GOT3 (cell line): ENCODE results near the gene NT5C2.
"Not testable (repeated sequence)": the region's sequence is repeated elsewhere in the genome, so short reads cannot be mapped to it uniquely, and the experiment has no call there.

ENCODE experiments used
- DNase-seq: peaks from one replicate; lab custom pipeline; 2025; ENCODE audit warnings: mixed read lengths; lab: John Stamatoyannopoulos, UW

Gene NT5C2

GRCh38 chr10:103157246-103157645, 35.8 kb downstream of the NT5C2 start:
- no peak for DNase-seq

DNA sequence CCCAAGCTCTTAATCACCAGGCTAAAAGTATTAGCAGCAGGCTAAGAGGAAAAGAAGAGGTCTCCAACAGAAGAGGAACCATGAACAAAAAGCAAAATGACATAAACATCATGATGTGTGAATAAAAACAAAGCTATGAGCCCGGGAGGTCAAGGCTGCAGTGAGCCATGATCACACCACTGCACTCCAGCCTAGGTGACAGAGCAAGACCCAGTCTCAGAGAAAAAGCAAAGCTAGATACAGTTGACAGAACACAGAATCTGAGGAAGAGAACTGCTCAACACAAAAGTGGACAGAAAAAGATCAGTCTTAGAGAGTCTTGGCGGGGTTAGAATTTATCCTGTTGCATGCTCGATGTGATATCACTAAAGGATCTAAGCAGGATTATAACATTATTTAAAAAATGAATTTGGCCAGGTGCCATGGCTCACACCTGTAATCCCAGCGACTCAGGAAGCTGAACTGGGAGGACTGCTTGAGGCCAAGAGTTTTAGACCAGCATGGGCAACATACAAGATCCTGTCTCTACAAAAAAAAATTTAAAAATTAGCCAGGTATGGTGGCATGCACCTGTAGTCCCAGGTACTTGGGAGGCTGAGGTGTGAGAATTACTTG, 37.5 kb downstream of the NT5C2 start:
- no peak for DNase-seq

DNA sequence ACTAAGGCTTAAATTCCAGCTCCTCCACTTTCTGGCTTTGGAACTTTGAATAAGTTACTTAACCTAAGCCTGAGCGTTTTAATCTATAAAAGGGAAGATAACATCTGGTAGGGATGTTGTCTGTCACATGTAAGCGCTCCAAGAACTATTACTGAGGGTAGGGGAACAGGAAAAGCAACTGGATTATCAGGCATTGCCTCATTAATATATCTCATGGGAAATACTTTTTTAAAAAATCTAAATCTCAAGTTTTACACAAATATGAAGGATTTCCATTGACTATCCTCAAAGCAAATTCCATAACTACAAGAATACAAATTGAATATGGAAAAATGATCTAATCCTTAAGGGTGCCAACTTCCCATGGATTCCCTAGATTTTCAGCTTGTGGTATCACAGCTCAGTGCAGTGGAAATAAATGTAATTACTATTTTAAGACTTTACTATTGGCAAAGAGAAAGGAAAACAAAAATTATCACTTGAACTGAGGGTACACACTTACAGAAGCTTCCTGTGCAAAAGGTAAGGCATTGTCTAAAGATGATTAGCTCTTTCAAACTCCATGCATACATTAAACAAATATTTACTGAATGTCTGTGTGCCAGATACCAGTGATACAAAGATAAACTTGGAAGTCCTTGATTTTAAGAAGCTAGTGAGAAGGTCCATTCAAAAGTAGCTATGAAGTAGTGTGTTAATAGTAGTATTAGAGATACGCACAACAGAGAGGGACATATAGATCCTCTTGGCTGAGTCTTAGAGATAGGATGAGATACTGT, 38.4 kb downstream of the NT5C2 start:
- no peak for DNase-seq

DNA sequence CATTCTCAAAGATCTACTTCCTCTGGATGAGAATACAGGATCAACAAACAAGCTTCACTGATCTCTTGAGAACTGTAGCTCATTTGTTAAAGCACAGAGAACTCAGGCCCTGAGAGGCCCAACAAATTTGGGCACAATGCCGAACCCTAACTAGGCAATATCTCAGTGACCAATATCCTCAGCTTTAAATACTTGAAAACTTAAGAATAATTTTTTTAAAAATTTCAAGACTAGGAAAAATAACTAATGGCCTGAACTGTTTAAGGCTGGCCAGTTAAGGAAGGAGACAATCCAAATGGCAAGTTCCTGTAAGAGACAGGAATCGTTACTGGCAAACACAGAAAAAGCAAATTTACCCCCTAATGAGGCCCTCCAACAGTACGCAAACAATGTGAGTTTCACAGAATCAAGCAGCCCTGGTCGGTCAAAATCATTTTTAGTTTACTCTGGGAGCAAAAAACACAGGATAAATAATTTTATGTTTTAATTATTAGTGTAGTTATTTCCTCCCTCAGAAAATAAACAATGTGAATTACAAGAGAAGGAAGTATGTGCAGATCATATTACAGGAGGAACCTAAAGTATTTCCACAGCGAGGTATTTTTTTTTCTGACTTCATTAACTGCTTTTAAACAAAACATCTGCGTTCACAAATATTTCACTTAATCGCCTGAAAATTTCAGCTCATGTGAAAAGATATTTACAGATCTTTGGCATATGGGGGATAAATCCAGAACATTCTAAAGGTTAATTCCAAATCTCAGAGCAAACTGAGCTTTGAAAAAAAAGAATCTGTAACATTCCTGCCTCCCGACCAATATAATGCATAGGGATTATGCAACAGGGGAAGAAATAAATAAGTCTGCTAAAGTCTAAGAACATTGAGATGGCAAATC, 39.5 kb downstream of the NT5C2 start:
- DNase-seq = no peak

GRCh38 chr10:103149991-103150622, 43.0 kb downstream of the NT5C2 start:
- no peak for DNase-seq

DNA sequence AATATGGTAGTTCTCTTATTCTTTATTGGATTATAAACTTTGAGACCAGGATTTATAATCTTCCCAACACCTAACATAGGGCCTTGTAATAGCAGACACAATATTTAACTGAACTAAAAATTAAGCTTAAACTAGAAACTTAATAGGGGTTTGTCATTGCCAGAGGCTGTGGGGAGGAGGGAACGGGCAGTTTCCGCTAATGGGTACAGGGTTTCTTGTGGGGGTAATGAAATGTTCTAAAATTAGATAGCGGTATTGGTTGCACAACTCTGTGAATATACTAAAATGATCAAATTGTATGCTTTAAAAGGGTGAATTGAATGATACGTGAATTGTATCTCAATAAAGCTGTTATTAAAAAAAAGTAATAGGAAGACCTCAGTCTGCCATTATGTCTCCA, 45.4 kb downstream of the NT5C2 start:
- no peak for DNase-seq

GRCh38 chr10:103145860-103146466, 47.1 kb downstream of the NT5C2 start:
- no peak for DNase-seq

DNA sequence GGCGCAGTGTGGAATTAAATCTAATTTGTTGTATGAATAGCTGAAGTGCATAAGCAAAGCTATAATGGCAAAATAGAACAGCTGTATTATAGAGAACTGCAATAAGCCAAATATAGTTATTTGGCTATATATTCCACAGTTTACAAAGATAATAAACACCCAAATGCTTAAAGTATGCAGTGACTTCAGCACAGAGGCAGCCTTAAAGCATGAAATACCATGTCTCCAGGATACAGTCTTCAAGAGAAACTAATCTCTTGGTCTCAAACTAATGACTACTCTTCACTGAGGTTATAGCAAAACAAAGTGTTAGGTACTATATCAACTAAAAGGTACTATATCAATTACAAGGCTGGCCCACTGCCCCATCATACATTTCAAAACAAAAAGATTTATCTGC, 48.0 kb downstream of the NT5C2 start:
- no peak for DNase-seq

- DNase-seq = no peak
Observed at GRCh38 chr10:103144041-103144440, 49.0 kb downstream of the NT5C2 start.

DNA sequence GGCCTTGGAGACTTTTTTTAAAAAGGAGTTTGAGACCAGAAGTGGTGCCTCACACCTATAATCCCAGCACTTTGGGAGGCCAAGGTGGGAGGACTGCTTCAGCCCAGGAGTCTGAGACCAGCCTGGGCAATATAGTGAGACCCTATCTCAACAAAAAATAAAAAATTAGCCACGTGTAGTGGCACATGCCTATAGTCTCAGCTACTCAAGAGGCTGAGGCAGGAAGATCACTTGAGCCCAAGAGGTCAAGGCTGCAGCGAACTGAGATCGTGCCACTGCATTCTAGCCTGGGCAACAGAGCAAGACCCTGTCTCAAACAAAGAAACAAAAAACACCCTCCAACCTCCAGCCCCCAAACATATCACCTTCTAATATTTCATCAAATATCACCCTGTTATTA, 49.4 kb downstream of the NT5C2 start:
- not testable (repeated sequence) for DNase-seq

GRCh38 chr10:103141950-103142349, 51.1 kb downstream of the NT5C2 start:
- DNase-seq = no peak

GRCh38 chr10:103140469-103140868, 52.6 kb downstream of the NT5C2 start:
- DNase-seq = no peak

- DNase-seq = no peak
Observed at GRCh38 chr10:103139803-103140202, 53.3 kb downstream of the NT5C2 start.

DNA sequence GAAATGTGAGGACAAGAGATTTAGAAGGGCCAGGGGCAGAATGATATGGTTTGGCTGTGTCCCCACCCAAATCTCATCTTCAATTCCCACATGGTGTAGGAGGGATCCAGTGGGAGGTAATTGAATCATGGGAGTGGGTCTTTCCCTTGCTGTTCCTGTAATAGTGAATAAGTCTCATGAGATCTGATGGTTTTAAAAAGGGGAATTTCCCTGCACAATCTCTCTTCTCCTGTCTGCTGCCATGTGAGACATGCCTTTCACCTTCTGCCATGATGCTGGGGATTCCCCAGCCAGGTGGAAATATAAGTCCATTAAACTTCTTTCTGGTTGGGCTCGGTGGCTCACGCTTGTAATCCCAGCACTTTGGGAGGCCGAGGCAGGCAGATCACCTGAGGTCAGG, 57.9 kb downstream of the NT5C2 start:
- not testable (repeated sequence) for DNase-seq

DNA sequence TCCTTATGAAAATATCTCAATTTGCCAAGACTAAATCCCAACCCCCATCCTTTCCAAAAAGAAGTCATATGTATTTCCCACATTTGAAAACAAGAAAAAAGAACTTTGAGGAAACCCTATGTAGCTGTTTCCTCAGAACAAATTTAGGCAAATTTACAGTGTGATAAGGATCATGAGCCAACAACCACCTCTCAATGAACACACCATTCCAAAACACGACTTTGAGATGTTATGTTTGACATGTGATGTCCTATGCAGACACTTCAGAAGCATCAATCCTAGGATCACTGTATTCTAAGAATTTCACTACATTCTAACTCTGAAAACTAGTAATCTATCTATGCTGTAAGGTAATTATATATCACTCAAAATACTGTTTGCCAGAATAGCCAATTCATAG, 62.2 kb downstream of the NT5C2 start:
- DNase-seq = no peak

- DNase-seq = not testable (repeated sequence)
Observed at GRCh38 chr10:103130180-103130579, 62.9 kb downstream of the NT5C2 start.

GRCh38 chr10:103127241-103127640, 65.8 kb downstream of the NT5C2 start:
- no peak for DNase-seq

DNA sequence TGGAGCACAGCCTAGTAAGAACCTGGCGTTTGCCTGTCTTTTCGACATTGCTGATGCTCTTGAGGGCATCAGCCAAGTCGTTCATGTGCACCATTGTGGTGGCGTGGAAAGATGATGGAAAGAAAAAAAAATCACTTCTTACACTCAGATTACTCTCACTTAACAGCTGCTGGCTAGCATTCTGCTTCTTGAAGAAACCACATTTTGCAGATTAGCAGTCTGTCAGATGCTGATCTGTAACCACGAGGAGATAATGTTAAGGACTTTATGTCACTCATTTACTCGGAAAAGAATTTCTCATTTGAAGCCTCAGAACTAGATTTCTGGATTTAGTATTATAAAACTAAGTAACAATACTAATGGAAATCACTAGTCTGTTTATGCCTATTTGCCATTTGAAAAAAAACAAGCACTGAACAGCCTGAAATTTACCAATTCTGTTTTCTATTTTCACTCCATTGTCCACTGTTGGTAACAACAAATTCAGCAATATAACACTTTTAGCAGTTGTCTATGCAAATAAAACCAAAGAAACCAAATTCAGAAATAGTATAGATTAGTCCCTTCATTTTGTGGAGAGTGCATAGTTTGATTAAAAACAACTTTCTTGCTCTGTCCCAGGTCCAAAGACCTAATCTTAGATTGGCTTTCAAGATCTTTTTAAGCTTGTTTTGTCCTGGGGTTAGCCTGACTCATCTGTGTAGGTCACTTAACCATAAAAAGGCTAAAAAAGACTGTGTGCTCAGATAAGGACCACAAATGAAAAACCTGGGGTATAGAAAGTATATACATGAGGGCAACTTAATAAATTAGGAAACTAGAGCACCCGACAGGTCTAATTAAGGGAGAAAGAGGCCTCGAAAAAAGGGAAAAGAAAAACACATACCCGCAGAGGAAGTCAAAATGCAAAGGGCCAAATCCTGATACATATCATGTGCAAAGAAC, 67.5 kb downstream of the NT5C2 start:
- no peak for DNase-seq

- no peak for DNase-seq
Observed at GRCh38 chr10:103124420-103125096, 68.5 kb downstream of the NT5C2 start.
